Astrocyte (in vitro differentiated cells and primary cell): ENCODE data around the gene TUBA1A. TPM values are rescaled to one million over a fixed set of nuclear protein-coding genes. Genes with fewer than 3 reads are reported as not detected.

ENCODE experiments used
- DNase-seq: peaks from one replicate; pipeline ENCODE4 v3.0.0-alpha.2; 2010; ENCODE audit warnings: low read depth
- FAIRE-seq: peaks from 2 replicates; lab custom pipeline; 2011; peaks lifted over from hg19 to GRCh38; lab: Jason Lieb, UNC
- H2AFZ ChIP-seq: 2 replicates; pipeline ENCODE4 v1.6.0; 2012; ENCODE audit warnings: low read depth, low read length, inconsistent platforms
- H3K27ac ChIP-seq: 2 replicates; pipeline ENCODE4 v1.5.1; 2011; ENCODE audit warnings: low read depth, low read length, inconsistent platforms
- H3K27me3 ChIP-seq: 2 replicates; pipeline ENCODE4 v1.6.0; 2011; ENCODE audit warnings: low read length, inconsistent platforms; ENCODE audit not compliant: insufficient read depth
- H3K36me3 ChIP-seq: 2 replicates; pipeline ENCODE4 v1.5.1; 2011; ENCODE audit warnings: low read length, inconsistent platforms; ENCODE audit not compliant: insufficient read depth
- H3K4me1 ChIP-seq: 2 replicates; pipeline ENCODE4 v1.5.1; 2011; ENCODE audit warnings: low read length, inconsistent platforms; ENCODE audit not compliant: insufficient read depth
- H3K4me2 ChIP-seq: 2 replicates; pipeline ENCODE4 v1.6.0; 2012; ENCODE audit warnings: low read length, inconsistent platforms
- H3K4me3 ChIP-seq: 2 replicates; pipeline ENCODE4 v1.5.1; 2011; ENCODE audit warnings: low read depth, mild to moderate bottlenecking, low read length, inconsistent platforms; ENCODE audit not compliant: insufficient read depth
- H3K79me2 ChIP-seq: 2 replicates; pipeline ENCODE4 v1.6.0; 2012; ENCODE audit warnings: mild to moderate bottlenecking, low read length, inconsistent platforms; ENCODE audit not compliant: insufficient read depth
- H3K9ac ChIP-seq: 2 replicates; pipeline ENCODE4 v1.6.0; 2012; ENCODE audit warnings: mild to moderate bottlenecking, low read length, inconsistent platforms
- H3K9me3 ChIP-seq: 2 replicates; pipeline ENCODE4 v1.5.1; 2012; ENCODE audit warnings: low read depth, mild to moderate bottlenecking, low read length, inconsistent platforms; ENCODE audit not compliant: insufficient read depth
- H4K20me1 ChIP-seq: 2 replicates; pipeline ENCODE4 v1.6.0; 2012; ENCODE audit warnings: low read length, inconsistent platforms; ENCODE audit not compliant: insufficient read depth
- H3K27ac Mint-ChIP-seq: one replicate; pipeline ENCODE4 v1.8.0; 2021; ENCODE audit warnings: mild to moderate bottlenecking, mixed read lengths; ENCODE audit not compliant: unreplicated experiment
- H3K27me3 Mint-ChIP-seq: one replicate; pipeline ENCODE4 v1.8.0; 2021; ENCODE audit warnings: low read depth, mixed read lengths; ENCODE audit not compliant: unreplicated experiment
- H3K36me3 Mint-ChIP-seq: one replicate; pipeline ENCODE4 v1.8.0; 2021; ENCODE audit warnings: low read depth, mixed read lengths; ENCODE audit not compliant: unreplicated experiment
- H3K4me1 Mint-ChIP-seq: one replicate; pipeline ENCODE4 v1.8.0; 2021; ENCODE audit warnings: low read depth, mixed read lengths; ENCODE audit not compliant: unreplicated experiment
- H3K4me3 Mint-ChIP-seq: one replicate; pipeline ENCODE4 v1.8.0; 2021; ENCODE audit warnings: mild to moderate bottlenecking, moderate library complexity, mixed read lengths; ENCODE audit not compliant: unreplicated experiment
- H3K9me3 Mint-ChIP-seq: one replicate; pipeline ENCODE4 v1.8.0; 2021; ENCODE audit warnings: mild to moderate bottlenecking, mixed read lengths; ENCODE audit not compliant: unreplicated experiment
- CTCF ChIP-seq: IDR thresholded peaks from 2 replicates; pipeline ENCODE4 v1.5.1; 2011; ENCODE audit warnings: low read depth, mild to moderate bottlenecking, inconsistent platforms, low read length, moderate library complexity; ENCODE audit not compliant: insufficient read depth
- EZH2 ChIP-seq: IDR thresholded peaks from 2 replicates; pipeline ENCODE4 v1.6.1; 2012; ENCODE audit warnings: mild to moderate bottlenecking, low read length, inconsistent platforms; ENCODE audit not compliant: insufficient read depth
- total RNA-seq: library from RNA; stranded (reverse); gene quantifications from 2 replicates; pipeline ENCODE4 v1.2.1, GENCODE V29; 2021

The TUBA1A gene
- total RNA-seq, 1 donor from 2014 or later: 932 TPM

GRCh38 chr12:49160399-49160798 lies 28.5 kb downstream of the TUBA1A start:
- no peak overlapping the region for H3K4me3 ChIP-seq
- H3K9me3 Mint-ChIP-seq: no peaks in the 10 kb centered on the region
- no peaks in the 10 kb centered on the region for H3K4me1 Mint-ChIP-seq
- H3K27ac ChIP-seq: no peak overlapping the region
- no peaks in the 10 kb centered on the region for H4K20me1 ChIP-seq
- H3K27me3 ChIP-seq: no peaks in the 10 kb centered on the region
- H3K27me3 Mint-ChIP-seq: peaks cover 2% of the 10 kb centered on the region
- no peak overlapping the region for H3K4me2 ChIP-seq
- H3K4me3 Mint-ChIP-seq: no peak overlapping the region
- DNase-seq (no peak), FAIRE-seq (no peak)
- H2AFZ ChIP-seq: no peak overlapping the region
- H3K36me3 ChIP-seq: no peaks in the 10 kb centered on the region
- no peaks in the 10 kb centered on the region for H3K9me3 ChIP-seq
- no peaks in the 10 kb centered on the region for H3K36me3 Mint-ChIP-seq
- no peak overlapping the region for H3K27ac Mint-ChIP-seq
- no peaks in the 10 kb centered on the region for H3K79me2 ChIP-seq
- no peaks in the 10 kb centered on the region for H3K4me1 ChIP-seq
- TF ChIP-seq EZH2 (no peak), CTCF (no peak)
- H3K9ac ChIP-seq: no peak overlapping the region

- Histone ChIP-seq H3K4me1 (no peaks in the 10 kb centered on the region), H3K36me3 (no peaks in the 10 kb centered on the region), H3K27ac (no peak overlapping the region), H3K9ac (no peak overlapping the region), H3K9me3 (no peaks in the 10 kb centered on the region), H3K4me3 (no peak overlapping the region), H4K20me1 (no peaks in the 10 kb centered on the region), H3K79me2 (no peaks in the 10 kb centered on the region), H3K27me3 (no peaks in the 10 kb centered on the region), H2AFZ (no peak overlapping the region), H3K4me2 (no peak overlapping the region)
- Mint-ChIP-seq H3K27ac (no peak overlapping the region), H3K9me3 (no peaks in the 10 kb centered on the region), H3K27me3 (no peaks in the 10 kb centered on the region), H3K4me3 (no peak overlapping the region), H3K36me3 (peaks cover 2% of the 10 kb centered on the region), H3K4me1 (peaks cover 2% of the 10 kb centered on the region)
- DNase-seq (no peak), FAIRE-seq (no peak)
- TF ChIP-seq EZH2 (no peak), CTCF (no peak)
Measured at GRCh38 chr12:49154221-49154620, 34.7 kb downstream of the TUBA1A start.

GRCh38 chr12:49147384-49147783 lies 41.5 kb downstream of the TUBA1A start:
- no peak for FAIRE-seq

More at GRCh38 chr12:49147384-49147783, 41.5 kb downstream of the TUBA1A start:
- DNase-seq: no peak
- Histone ChIP-seq H3K27ac (no peak overlapping the region), H3K36me3 (no peaks in the 10 kb centered on the region), H3K4me2 (no peak overlapping the region), H4K20me1 (no peaks in the 10 kb centered on the region), H3K79me2 (no peaks in the 10 kb centered on the region), H3K4me1 (no peaks in the 10 kb centered on the region), H3K4me3 (no peak overlapping the region), H3K9me3 (no peaks in the 10 kb centered on the region), H2AFZ (no peak overlapping the region), H3K9ac (no peak overlapping the region), H3K27me3 (no peaks in the 10 kb centered on the region)
- no peaks in the 10 kb centered on the region for H3K9me3 Mint-ChIP-seq
- TF ChIP-seq CTCF: no peak
- no peak for TF ChIP-seq EZH2
- H3K36me3 Mint-ChIP-seq: peaks cover 2% of the 10 kb centered on the region
- H3K27me3 Mint-ChIP-seq: no peaks in the 10 kb centered on the region
- peaks cover 4% of the 10 kb centered on the region for H3K4me1 Mint-ChIP-seq
- H3K27ac Mint-ChIP-seq: no peak overlapping the region
- H3K4me3 Mint-ChIP-seq: no peak overlapping the region
